T-helper 17 cell (primary cell): ENCODE measurements around the gene CDT1. TPM values are rescaled to one million over a fixed set of nuclear protein-coding genes. Genes with fewer than 3 reads are reported as not detected.

Experiments
- ATAC-seq: fragments of 150-1000 bp; cut with Tn5 transposase; 2 replicates; pipeline ENCODE4 v1.10.0; 2021; ENCODE audit warnings: mild to moderate bottlenecking, moderate library complexity
- DNase-seq, 3 donors: peaks; one replicate each; pipeline versions ENCODE4 v3.0.0 to v3.0.0-alpha.2; 2020 to 2021
- H3K9me3 ChIP-seq: one replicate; pipeline ENCODE4 v1.7.0; 2013; ENCODE audit warnings: low read length, mild to moderate bottlenecking; ENCODE audit not compliant: control insufficient read depth, poor library complexity, severe bottlenecking
- H3K27ac Mint-ChIP-seq: one replicate; pipeline ENCODE4 v1.8.0; 2022; ENCODE audit warnings: mild to moderate bottlenecking, moderate library complexity, mixed read lengths
- H3K27me3 Mint-ChIP-seq: one replicate; pipeline ENCODE4 v1.8.0; 2022; ENCODE audit warnings: mixed read lengths
- H3K36me3 Mint-ChIP-seq: one replicate; pipeline ENCODE4 v1.8.0; 2022; ENCODE audit warnings: low read depth, mixed read lengths
- H3K4me1 Mint-ChIP-seq: one replicate; pipeline ENCODE4 v1.8.0; 2022; ENCODE audit warnings: mild to moderate bottlenecking, mixed read lengths
- H3K4me3 Mint-ChIP-seq: one replicate; pipeline ENCODE4 v1.8.0; 2022; ENCODE audit warnings: mild to moderate bottlenecking, moderate library complexity, mixed read lengths
- total RNA-seq, 4 donors: library from RNA in 2 of 4; stranded (reverse) in 2 of 4; gene quantifications; one replicate each; pipeline ENCODE4 v1.2.3 and lab custom pipeline; 2022 to 2026

Gene CDT1
- 1 to 10 TPM in 1 of 2 donors, under 1 TPM in 1; 0.42 to 1.3 TPM for total RNA-seq
- 0.46 to 0.83 reads per million in 2 donors for total RNA-seq (lab: John Stamatoyannopoulos, UW)

- peak; percentile 74 for ATAC-seq
- peak within 1 kb of the TSS; percentile 87 for H3K4me3 Mint-ChIP-seq
- H3K27ac Mint-ChIP-seq = peak within 1 kb of the TSS; percentile 92
- H3K4me1 Mint-ChIP-seq = peaks cover 15% of the 10 kb centered on the region
- H3K27me3 Mint-ChIP-seq = no peaks in the 10 kb centered on the region
- no peaks in the 10 kb centered on the region for H3K9me3 ChIP-seq
- peak; percentile 80 to 90 (median 84) for DNase-seq
- H3K36me3 Mint-ChIP-seq = no peaks in the 10 kb centered on the region
Observed at GRCh38 chr16:88803264-88803987, at the start of gene CDT1. CDT1 (plus strand) TSS chr16:88803789; CDS start chr16:88803832, 43 bp downstream.

GRCh38 chr16:88754109-88754911 is 49.3 kb upstream of the CDT1 start:
- no peaks in the 10 kb centered on the region for H3K27me3 Mint-ChIP-seq
- H3K27ac Mint-ChIP-seq = no peak overlapping the region
- ATAC-seq = no peak

GRCh38 chr16:88754912-88755744 is 48.5 kb upstream of the CDT1 start:
- H3K4me1 Mint-ChIP-seq = peaks cover 20% of the 10 kb centered on the region
- no peaks in the 10 kb centered on the region for H3K9me3 ChIP-seq
- no peak overlapping the region for H3K4me3 Mint-ChIP-seq
- H3K27me3 Mint-ChIP-seq = no peaks in the 10 kb centered on the region
- H3K27ac Mint-ChIP-seq = no peak overlapping the region
- DNase-seq = no peak
- no peaks in the 10 kb centered on the region for H3K36me3 Mint-ChIP-seq
- no peak for ATAC-seq

More at GRCh38 chr16:88754109-88754911, 49.3 kb upstream of the CDT1 start:
- no peaks in the 10 kb centered on the region for H3K36me3 Mint-ChIP-seq
- no peak for DNase-seq
- no peak overlapping the region for H3K4me3 Mint-ChIP-seq
- no peaks in the 10 kb centered on the region for H3K9me3 ChIP-seq
- H3K4me1 Mint-ChIP-seq = peaks cover 16% of the 10 kb centered on the region

GRCh38 chr16:88755745-88756443 is 47.7 kb upstream of the CDT1 start:
- DNase-seq = no peak
- H3K27me3 Mint-ChIP-seq = no peaks in the 10 kb centered on the region
- H3K27ac Mint-ChIP-seq = no peak overlapping the region
- H3K36me3 Mint-ChIP-seq = no peaks in the 10 kb centered on the region
- peaks cover 20% of the 10 kb centered on the region for H3K4me1 Mint-ChIP-seq
- no peaks in the 10 kb centered on the region for H3K9me3 ChIP-seq
- no peak for ATAC-seq
- H3K4me3 Mint-ChIP-seq = no peak overlapping the region

- Mint-ChIP-seq H3K4me3 (peak overlapping the region; percentile 56), H3K4me1 (peaks cover 19% of the 10 kb centered on the region), H3K27ac (peak overlapping the region; percentile 86), H3K36me3 (no peaks in the 10 kb centered on the region), H3K27me3 (no peaks in the 10 kb centered on the region)
- no peaks in the 10 kb centered on the region for H3K9me3 ChIP-seq
- no peak for ATAC-seq
- no peak for DNase-seq
Observed at GRCh38 chr16:88758227-88758943, 45.2 kb upstream of the CDT1 start.

GRCh38 chr16:88758944-88759244 is 44.7 kb upstream of the CDT1 start:
- Mint-ChIP-seq H3K27ac (peak overlapping the region; percentile 86), H3K4me1 (peaks cover 21% of the 10 kb centered on the region), H3K4me3 (peak overlapping the region; percentile 56), H3K36me3 (no peaks in the 10 kb centered on the region), H3K27me3 (no peaks in the 10 kb centered on the region)
- DNase-seq = no peak
- no peaks in the 10 kb centered on the region for H3K9me3 ChIP-seq
- ATAC-seq = no peak

- no peaks in the 10 kb centered on the region for H3K9me3 ChIP-seq
- peaks cover 21% of the 10 kb centered on the region for H3K4me1 Mint-ChIP-seq
- no peaks in the 10 kb centered on the region for H3K36me3 Mint-ChIP-seq
- no peaks in the 10 kb centered on the region for H3K27me3 Mint-ChIP-seq
- H3K27ac Mint-ChIP-seq = peak overlapping the region; percentile 86
- peak; percentile 24 to 61 (median 47) for DNase-seq
- peak; percentile 84 for ATAC-seq
- H3K4me3 Mint-ChIP-seq = peak overlapping the region; percentile 86
Observed at GRCh38 chr16:88759245-88759975, 44.2 kb upstream of the CDT1 start.

- Mint-ChIP-seq H3K27ac (peak overlapping the region; percentile 86), H3K4me3 (no peak overlapping the region), H3K4me1 (peaks cover 21% of the 10 kb centered on the region), H3K36me3 (no peaks in the 10 kb centered on the region), H3K27me3 (no peaks in the 10 kb centered on the region)
- DNase-seq = no peak
- H3K9me3 ChIP-seq = no peaks in the 10 kb centered on the region
- ATAC-seq = no peak
Observed at GRCh38 chr16:88759976-88760350, 43.6 kb upstream of the CDT1 start.

GRCh38 chr16:88760424-88761142 is 43.0 kb upstream of the CDT1 start:
- H3K27me3 Mint-ChIP-seq = no peaks in the 10 kb centered on the region
- H3K4me3 Mint-ChIP-seq = no peak overlapping the region
- peaks cover 21% of the 10 kb centered on the region for H3K4me1 Mint-ChIP-seq
- ATAC-seq = no peak
- peak overlapping the region; percentile 49 for H3K27ac Mint-ChIP-seq
- no peaks in the 10 kb centered on the region for H3K36me3 Mint-ChIP-seq
- no peak for DNase-seq
- H3K9me3 ChIP-seq = no peaks in the 10 kb centered on the region

GRCh38 chr16:88761143-88761534 is 42.5 kb upstream of the CDT1 start:
- Mint-ChIP-seq H3K27ac (peak overlapping the region; percentile 49), H3K27me3 (no peaks in the 10 kb centered on the region), H3K4me1 (peaks cover 25% of the 10 kb centered on the region), H3K4me3 (no peak overlapping the region), H3K36me3 (no peaks in the 10 kb centered on the region)
- no peak for DNase-seq
- H3K9me3 ChIP-seq = no peaks in the 10 kb centered on the region
- ATAC-seq = no peak

GRCh38 chr16:88761830-88762229 is 41.8 kb upstream of the CDT1 start:
- ATAC-seq (no peak), DNase-seq (no peak)

More at GRCh38 chr16:88761830-88762229, 41.8 kb upstream of the CDT1 start:
- no peak overlapping the region for H3K4me3 Mint-ChIP-seq
- no peaks in the 10 kb centered on the region for H3K9me3 ChIP-seq
- H3K36me3 Mint-ChIP-seq = no peaks in the 10 kb centered on the region
- peaks cover 28% of the 10 kb centered on the region for H3K4me1 Mint-ChIP-seq
- no peak overlapping the region for H3K27ac Mint-ChIP-seq
- H3K27me3 Mint-ChIP-seq = no peaks in the 10 kb centered on the region
